Peyer's patch (tissue), 4 donors: ENCODE results near the gene NAA15. TPM values are rescaled to one million over a fixed set of nuclear protein-coding genes. Genes with fewer than 3 reads are reported as not detected.
"Not testable (repeated sequence)": the region's sequence is repeated elsewhere in the genome, so short reads cannot be mapped to it uniquely, and the experiment has no call there.

ENCODE experiments used
- DNase-seq, 3 donors: peaks; one replicate each; pipeline ENCODE4 v3.0.0-alpha.2; 2017 to 2019
- H3K27ac ChIP-seq, 4 donors: fragments of 200-600 bp; sonication (generic); one replicate each; pipeline ENCODE4 v1.5.1; 2016 to 2019
- H3K27me3 ChIP-seq, 2 donors: fragments of 200-600 bp; sonication (generic); one replicate each; pipeline ENCODE4 v1.5.1; 2019
- H3K36me3 ChIP-seq, 3 donors: fragments of 200-600 bp; sonication (generic); one replicate each; pipeline ENCODE4 v1.5.1; 2016 to 2019
- H3K4me1 ChIP-seq, 4 donors: fragments of 200-600 bp; sonication (generic); one replicate each; pipeline ENCODE4 v1.5.1; 2016 to 2019
- H3K4me3 ChIP-seq, 4 donors: fragments of 200-600 bp; sonication (generic); 1 replicate in 3 of 4; 2 replicates in 1 of 4; pipeline ENCODE4 v1.5.1; 2016 to 2019; ENCODE audit warnings: mild to moderate bottlenecking in 1 of 4
- H3K9me3 ChIP-seq, 4 donors: fragments of 200-600 bp; sonication (generic); one replicate each; pipeline ENCODE4 v1.5.1; 2016 to 2019; ENCODE audit warnings: mild to moderate bottlenecking in 1 of 4
- CTCF ChIP-seq, 6 experiments: fragments of 450-650 bp in 4 of 6; fragments of 200-600 bp in 2 of 6; sonication (generic) in 1 of 6; IDR thresholded peaks; one replicate each; pipeline ENCODE4 v1.5.1; 2017 to 2019; ENCODE audit warnings: antibody characterized with exemption in 6 of 6, mild to moderate bottlenecking in 3 of 6, moderate library complexity in 1 of 6
- POLR2A ChIP-seq, 2 donors: fragments of 450-650 bp; IDR thresholded peaks; one replicate each; pipeline ENCODE4 v1.5.1; 2017; ENCODE audit warnings: antibody characterized with exemption in 2 of 2, mild to moderate bottlenecking in 2 of 2, moderate library complexity in 2 of 2
- total RNA-seq, 4 donors: library from RNA; depleted of rRNA; stranded (reverse); fragments of >200 nt; gene quantifications; one replicate each; pipeline ENCODE4 v1.1.0, GENCODE V29; 2016

The NAA15 gene
- total RNA-seq, 4 donors from 2014 or later = 16.6 to 77.6 (median 23.5) TPM

GRCh38 chr4:139419388-139419914, 118.1 kb downstream of the NAA15 start:
- no peak overlapping the region for H3K4me3 ChIP-seq
- no peaks in the 10 kb centered on the region for H3K9me3 ChIP-seq
- H3K27me3 ChIP-seq = no peaks in the 10 kb centered on the region
- H3K27ac ChIP-seq = peak overlapping the region in 1 of 4 donors; percentile 34
- no peak for TF ChIP-seq CTCF (IDR thresholded peaks at IDR 0.05)
- no peaks in the 10 kb centered on the region for H3K4me1 ChIP-seq
- DNase-seq = peak in 1 of 3 donors; percentile 61
- peaks cover 0 to 6% (median 0%) of the 10 kb centered on the region in 3 donors for H3K36me3 ChIP-seq

GRCh38 chr4:139420652-139421051, 119.3 kb downstream of the NAA15 start:
- Histone ChIP-seq H3K27me3 (no peaks in the 10 kb centered on the region), H3K36me3 (peaks cover 0 to 6% (median 0%) of the 10 kb centered on the region in 3 donors), H3K4me3 (no peak overlapping the region), H3K9me3 (no peaks in the 10 kb centered on the region), H3K27ac (no peak overlapping the region), H3K4me1 (no peaks in the 10 kb centered on the region)
- TF ChIP-seq CTCF (IDR thresholded peaks at IDR 0.05) = no peak
- TF ChIP-seq POLR2A (IDR thresholded peaks at IDR 0.05) = no peak
- no peak for DNase-seq

GRCh38 chr4:139436122-139436521, 134.8 kb downstream of the NAA15 start:
- TF ChIP-seq POLR2A (IDR thresholded peaks at IDR 0.05) (no peak), CTCF (IDR thresholded peaks at IDR 0.05) (no peak)
- Histone ChIP-seq H3K9me3 (no peaks in the 10 kb centered on the region), H3K27ac (no peak overlapping the region), H3K36me3 (no peaks in the 10 kb centered on the region), H3K4me3 (no peak overlapping the region), H3K27me3 (no peaks in the 10 kb centered on the region), H3K4me1 (no peaks in the 10 kb centered on the region)
- no peak for DNase-seq

- no peak overlapping the region for H3K27ac ChIP-seq
- no peak overlapping the region for H3K4me3 ChIP-seq
- TF ChIP-seq CTCF (IDR thresholded peaks at IDR 0.05) (no peak), POLR2A (IDR thresholded peaks at IDR 0.05) (no peak)
- no peaks in the 10 kb centered on the region for H3K36me3 ChIP-seq
- H3K9me3 ChIP-seq = no peaks in the 10 kb centered on the region
- DNase-seq = no peak
- H3K27me3 ChIP-seq = no peaks in the 10 kb centered on the region
- H3K4me1 ChIP-seq = no peaks in the 10 kb centered on the region
These were observed 136.8 kb downstream of the NAA15 start for GRCh38 chr4:139438141-139438540.

- no peaks in the 10 kb centered on the region for H3K4me1 ChIP-seq
- no peak for DNase-seq
- H3K4me3 ChIP-seq = no peak overlapping the region
- no peak for TF ChIP-seq POLR2A (IDR thresholded peaks at IDR 0.05)
- no peak for TF ChIP-seq CTCF (IDR thresholded peaks at IDR 0.05)
- H3K27ac ChIP-seq = no peak overlapping the region
- H3K36me3 ChIP-seq = no peaks in the 10 kb centered on the region
- H3K27me3 ChIP-seq = no peaks in the 10 kb centered on the region
- no peaks in the 10 kb centered on the region for H3K9me3 ChIP-seq
These were observed 139.7 kb downstream of the NAA15 start for GRCh38 chr4:139441029-139441428.

GRCh38 chr4:139443661-139444060, 142.4 kb downstream of the NAA15 start:
- no peak overlapping the region for H3K4me3 ChIP-seq
- peaks cover 0 to 3% (median 0%) of the 10 kb centered on the region in 4 donors for H3K9me3 ChIP-seq
- H3K36me3 ChIP-seq = no peaks in the 10 kb centered on the region
- no peak for DNase-seq
- H3K4me1 ChIP-seq = no peaks in the 10 kb centered on the region
- no peak overlapping the region for H3K27ac ChIP-seq
- no peaks in the 10 kb centered on the region for H3K27me3 ChIP-seq
- TF ChIP-seq CTCF (IDR thresholded peaks at IDR 0.05) (no peak), POLR2A (IDR thresholded peaks at IDR 0.05) (no peak)

GRCh38 chr4:139444881-139445280, 143.6 kb downstream of the NAA15 start:
- not testable (repeated sequence) for H3K4me3 ChIP-seq, H3K27me3 ChIP-seq, H3K9me3 ChIP-seq, DNase-seq, H3K27ac ChIP-seq, H3K4me1 ChIP-seq, H3K36me3 ChIP-seq

GRCh38 chr4:139447078-139447477, 145.8 kb downstream of the NAA15 start:
- H3K9me3 ChIP-seq, DNase-seq, H3K36me3 ChIP-seq, H3K4me3 ChIP-seq, H3K27ac ChIP-seq, H3K4me1 ChIP-seq, H3K27me3 ChIP-seq: not testable (repeated sequence)
